Measurements from ENCODE around the gene LY6G6C.

Gene LY6G6C

DNA sequence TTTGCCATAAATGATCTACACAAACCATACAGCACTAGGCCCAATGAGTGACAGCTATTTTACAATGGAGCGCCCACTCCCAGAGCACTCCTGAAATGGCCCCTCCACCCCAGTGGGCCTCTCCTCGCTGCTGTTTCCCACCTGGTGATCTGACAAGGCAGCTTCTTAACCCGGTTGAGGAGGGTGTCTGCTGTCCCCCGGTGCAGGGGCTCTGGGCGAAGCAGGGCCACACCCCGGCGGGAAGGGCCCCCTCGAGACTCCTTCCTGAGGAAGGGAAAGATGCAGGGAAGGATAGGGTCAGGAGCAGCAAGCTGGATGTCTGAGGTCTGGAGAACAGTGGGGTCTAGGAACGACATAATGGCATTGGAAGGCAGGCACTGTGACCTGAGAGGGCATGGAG lies 28.7 kb downstream of the LY6G6C start:
- H3K4ac ChIP-seq (ENCODE audit: low read depth, low read length): no peak overlapping the region
- H2BK120ac ChIP-seq (ENCODE audit: insufficient read depth, low read length, poor library complexity): no peak overlapping the region
- no peaks in the 10 kb centered on the region for H3K9me3 ChIP-seq (ENCODE audit: insufficient read depth, low read depth, low read length)
- H2AK5ac ChIP-seq (ENCODE audit: low read length): no peak overlapping the region
- WGBS (ENCODE audit: extremely low coverage, insufficient coverage, insufficient read length): no CpG with 5 or more reads among the region's 9 CpGs
- no peak for DNase-seq
- no peak overlapping the region for H3K14ac ChIP-seq (ENCODE audit: low read length)
- no peak overlapping the region for H3K9ac ChIP-seq (ENCODE audit: low read length)
- H2BK12ac ChIP-seq (ENCODE audit: low read length): no peak overlapping the region
- H4K91ac ChIP-seq (ENCODE audit: low read depth, low read length): no peak overlapping the region
- H3K27me3 ChIP-seq (ENCODE audit: insufficient read depth, low read length): no peaks in the 10 kb centered on the region
- H3K4me3 ChIP-seq (ENCODE audit: low read depth, low read length): no peak overlapping the region
- H3K4me1 ChIP-seq (ENCODE audit: control insufficient read depth in 1 of 2, insufficient read depth in 2 of 2, low read length in 2 of 2): peaks cover 11 to 15% of the 10 kb centered on the region in 2 experiments
- no peak overlapping the region for H4K12ac ChIP-seq (ENCODE audit: low read depth, low read length)
- no peak overlapping the region for H3K4me2 ChIP-seq (ENCODE audit: low read length)
- no peaks in the 10 kb centered on the region for H3K79me2 ChIP-seq (ENCODE audit: control insufficient read depth, insufficient read depth, low read length, poor library complexity)
- no peak overlapping the region for H2AFZ ChIP-seq (ENCODE audit: insufficient read depth, low read length, poor library complexity)
- H3K18ac ChIP-seq (ENCODE audit: low read length): no peak overlapping the region
- no peak overlapping the region for H3K23ac ChIP-seq (ENCODE audit: low read length)
- H3K27ac ChIP-seq (ENCODE audit: low read depth, low read length): no peak overlapping the region
- H3K36me3 ChIP-seq (ENCODE audit: control insufficient read depth in 1 of 2, insufficient read depth in 2 of 2, low read length in 2 of 2): peaks cover 58 to 59% of the 10 kb centered on the region in 2 experiments
- peaks cover 13% of the 10 kb centered on the region for H3K79me1 ChIP-seq (ENCODE audit: low read length)
- H2BK5ac ChIP-seq (ENCODE audit: low read depth, low read length, poor library complexity): no peak overlapping the region
- H4K8ac ChIP-seq (ENCODE audit: low read depth, low read length): no peak overlapping the region

GRCh38 chr6:31692353-31692752 lies 29.2 kb downstream of the LY6G6C start:
- H3K27ac ChIP-seq (ENCODE audit: low read depth, low read length): no peak overlapping the region
- H3K4me3 ChIP-seq (ENCODE audit: low read depth, low read length): no peak overlapping the region
- H2BK12ac ChIP-seq (ENCODE audit: low read length): no peak overlapping the region
- H3K27me3 ChIP-seq (ENCODE audit: insufficient read depth, low read length): no peaks in the 10 kb centered on the region
- H3K79me2 ChIP-seq (ENCODE audit: control insufficient read depth, insufficient read depth, low read length, poor library complexity): no peaks in the 10 kb centered on the region
- H3K9ac ChIP-seq (ENCODE audit: low read length): no peak overlapping the region
- no peaks in the 10 kb centered on the region for H3K9me3 ChIP-seq (ENCODE audit: insufficient read depth, low read depth, low read length)
- no peak overlapping the region for H3K4me2 ChIP-seq (ENCODE audit: low read length)
- H4K12ac ChIP-seq (ENCODE audit: low read depth, low read length): no peak overlapping the region
- peaks cover 11 to 15% of the 10 kb centered on the region in 2 experiments for H3K4me1 ChIP-seq (ENCODE audit: control insufficient read depth in 1 of 2, insufficient read depth in 2 of 2, low read length in 2 of 2)
- no peak overlapping the region for H3K4ac ChIP-seq (ENCODE audit: low read depth, low read length)
- H4K91ac ChIP-seq (ENCODE audit: low read depth, low read length): no peak overlapping the region
- H2BK120ac ChIP-seq (ENCODE audit: insufficient read depth, low read length, poor library complexity): no peak overlapping the region
- peaks cover 13% of the 10 kb centered on the region for H3K79me1 ChIP-seq (ENCODE audit: low read length)
- H3K14ac ChIP-seq (ENCODE audit: low read length): no peak overlapping the region
- no peak overlapping the region for H2BK5ac ChIP-seq (ENCODE audit: low read depth, low read length, poor library complexity)
- H4K8ac ChIP-seq (ENCODE audit: low read depth, low read length): no peak overlapping the region
- H3K23ac ChIP-seq (ENCODE audit: low read length): no peak overlapping the region
- WGBS (ENCODE audit: extremely low coverage, insufficient coverage, insufficient read length): no CpG with 5 or more reads among the region's 4 CpGs
- DNase-seq: no peak
- H3K36me3 ChIP-seq (ENCODE audit: control insufficient read depth in 1 of 2, insufficient read depth in 2 of 2, low read length in 2 of 2): peaks cover 61 to 65% of the 10 kb centered on the region in 2 experiments
- no peak overlapping the region for H2AFZ ChIP-seq (ENCODE audit: insufficient read depth, low read length, poor library complexity)
- no peak overlapping the region for H3K18ac ChIP-seq (ENCODE audit: low read length)
- H2AK5ac ChIP-seq (ENCODE audit: low read length): no peak overlapping the region

- H3K79me1 ChIP-seq (ENCODE audit: low read length): peaks cover 13% of the 10 kb centered on the region
- H3K27me3 ChIP-seq (ENCODE audit: insufficient read depth, low read length): no peaks in the 10 kb centered on the region
- H3K4ac ChIP-seq (ENCODE audit: low read depth, low read length): no peak overlapping the region
- no peak overlapping the region for H2BK12ac ChIP-seq (ENCODE audit: low read length)
- H4K8ac ChIP-seq (ENCODE audit: low read depth, low read length): no peak overlapping the region
- H3K18ac ChIP-seq (ENCODE audit: low read length): no peak overlapping the region
- H3K36me3 ChIP-seq (ENCODE audit: control insufficient read depth in 1 of 2, insufficient read depth in 2 of 2, low read length in 2 of 2): peaks cover 64 to 67% of the 10 kb centered on the region in 2 experiments
- H2BK120ac ChIP-seq (ENCODE audit: insufficient read depth, low read length, poor library complexity): no peak overlapping the region
- no peak overlapping the region for H2AK5ac ChIP-seq (ENCODE audit: low read length)
- H3K14ac ChIP-seq (ENCODE audit: low read length): no peak overlapping the region
- no peak overlapping the region for H3K4me3 ChIP-seq (ENCODE audit: low read depth, low read length)
- no peak overlapping the region for H2AFZ ChIP-seq (ENCODE audit: insufficient read depth, low read length, poor library complexity)
- H3K4me1 ChIP-seq (ENCODE audit: control insufficient read depth in 1 of 2, insufficient read depth in 2 of 2, low read length in 2 of 2): peaks cover 11 to 14% of the 10 kb centered on the region in 2 experiments
- H3K9ac ChIP-seq (ENCODE audit: low read length): no peak overlapping the region
- no peak overlapping the region for H3K27ac ChIP-seq (ENCODE audit: low read depth, low read length)
- H3K79me2 ChIP-seq (ENCODE audit: control insufficient read depth, insufficient read depth, low read length, poor library complexity): no peaks in the 10 kb centered on the region
- H3K23ac ChIP-seq (ENCODE audit: low read length): no peak overlapping the region
- H2BK5ac ChIP-seq (ENCODE audit: low read depth, low read length, poor library complexity): no peak overlapping the region
- no peak for DNase-seq
- no peaks in the 10 kb centered on the region for H3K9me3 ChIP-seq (ENCODE audit: insufficient read depth, low read depth, low read length)
- no peak overlapping the region for H3K4me2 ChIP-seq (ENCODE audit: low read length)
- H4K91ac ChIP-seq (ENCODE audit: low read depth, low read length): no peak overlapping the region
- WGBS (ENCODE audit: extremely low coverage, insufficient coverage, insufficient read length): no CpG with 5 or more reads among the region's 12 CpGs
- no peak overlapping the region for H4K12ac ChIP-seq (ENCODE audit: low read depth, low read length)
Observed at GRCh38 chr6:31691564-31692108, 29.9 kb downstream of the LY6G6C start.

DNA sequence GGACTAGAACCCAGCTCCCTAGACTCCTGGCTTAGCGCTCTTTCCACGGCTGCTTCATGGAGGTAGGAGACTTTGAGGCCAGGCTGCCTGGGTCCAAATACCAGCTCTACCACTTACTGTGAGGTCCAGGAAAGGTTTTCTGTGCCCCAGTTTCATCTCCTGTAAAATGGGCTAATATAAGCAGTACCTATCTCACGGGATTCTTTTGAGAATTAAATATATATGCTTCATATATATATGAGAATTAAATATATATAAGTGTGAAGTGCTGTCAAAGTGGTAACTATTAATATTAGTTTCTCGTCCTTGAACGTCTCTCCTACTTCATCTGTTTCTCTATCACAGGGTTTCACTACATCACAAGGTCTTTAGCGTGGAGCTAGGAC lies 30.5 kb downstream of the LY6G6C start:
- Histone ChIP-seq H3K9ac (ENCODE audit: low read length) (no peak overlapping the region), H3K79me1 (ENCODE audit: low read length) (peaks cover 13% of the 10 kb centered on the region), H3K27me3 (ENCODE audit: insufficient read depth, low read length) (no peaks in the 10 kb centered on the region), H3K79me2 (ENCODE audit: control insufficient read depth, insufficient read depth, low read length, poor library complexity) (no peaks in the 10 kb centered on the region), H4K91ac (ENCODE audit: low read depth, low read length) (peak overlapping the region; percentile 15), H3K4ac (ENCODE audit: low read depth, low read length) (no peak overlapping the region), H2BK12ac (ENCODE audit: low read length) (peak overlapping the region; percentile 61), H4K8ac (ENCODE audit: low read depth, low read length) (no peak overlapping the region), H3K4me1 (ENCODE audit: control insufficient read depth in 1 of 2, insufficient read depth in 2 of 2, low read length in 2 of 2) (peaks cover 11 to 13% of the 10 kb centered on the region in 2 experiments), H2BK5ac (ENCODE audit: low read depth, low read length, poor library complexity) (peak overlapping the region; percentile 39), H2AFZ (ENCODE audit: insufficient read depth, low read length, poor library complexity) (no peak overlapping the region), H3K23ac (ENCODE audit: low read length) (no peak overlapping the region), H2BK120ac (ENCODE audit: insufficient read depth, low read length, poor library complexity) (peak overlapping the region; percentile 43), H4K12ac (ENCODE audit: low read depth, low read length) (no peak overlapping the region), H2AK5ac (ENCODE audit: low read length) (peak overlapping the region; percentile 59), H3K9me3 (ENCODE audit: insufficient read depth, low read depth, low read length) (no peaks in the 10 kb centered on the region), H3K27ac (ENCODE audit: low read depth, low read length) (peak overlapping the region; percentile 63), H3K18ac (ENCODE audit: low read length) (no peak overlapping the region), H3K4me2 (ENCODE audit: low read length) (peak overlapping the region; percentile 9), H3K14ac (ENCODE audit: low read length) (peak overlapping the region; percentile 24), H3K4me3 (ENCODE audit: low read depth, low read length) (no peak overlapping the region), H3K36me3 (ENCODE audit: control insufficient read depth in 1 of 2, insufficient read depth in 2 of 2, low read length in 2 of 2) (peaks cover 68 to 70% of the 10 kb centered on the region in 2 experiments)
- no CpG with 5 or more reads among the region's 6 CpGs for WGBS (ENCODE audit: extremely low coverage, insufficient coverage, insufficient read length)
- DNase-seq: no peak

Data from trophoblast cell (in vitro differentiated cells and primary cell).